Chondrocyte (in vitro differentiated cells): ENCODE results near the gene PTPN21. TPM values are rescaled to one million over a fixed set of nuclear protein-coding genes. Genes with fewer than 3 reads are reported as not detected.

ENCODE experiments used
- DNase-seq: peaks from one replicate; pipeline ENCODE4 v3.0.0; 2021; ENCODE audit warnings: mixed read lengths, low spot score
- H3K27ac Mint-ChIP-seq: one replicate; pipeline ENCODE4 v1.8.0; 2021; ENCODE audit warnings: mild to moderate bottlenecking, moderate library complexity, mixed read lengths; ENCODE audit not compliant: unreplicated experiment
- H3K27me3 Mint-ChIP-seq: 2 replicates; pipeline ENCODE4 v1.8.0; 2021; ENCODE audit warnings: low read depth, mixed read lengths
- H3K36me3 Mint-ChIP-seq: 2 replicates; pipeline ENCODE4 v1.8.0; 2021; ENCODE audit warnings: low read depth, mixed read lengths
- H3K4me1 Mint-ChIP-seq: 2 replicates; pipeline ENCODE4 v1.8.0; 2021; ENCODE audit warnings: low read depth, mild to moderate bottlenecking, mixed read lengths
- H3K4me3 Mint-ChIP-seq: one replicate; pipeline ENCODE4 v1.8.0; 2021; ENCODE audit warnings: mild to moderate bottlenecking, moderate library complexity, mixed read lengths; ENCODE audit not compliant: unreplicated experiment
- H3K9me3 Mint-ChIP-seq: 2 replicates; pipeline ENCODE4 v1.8.0; 2021; ENCODE audit warnings: low read depth, mixed read lengths
- total RNA-seq: library from RNA; stranded (reverse); gene quantifications from 3 replicates; pipeline ENCODE4 v1.2.1, GENCODE V29; 2021
- TF ChIP-seq, protein P1 (sequence below): fragments of 200-600 bp; sonication (generic); IDR thresholded peaks from 2 replicates; pipeline ENCODE4 v1.5.0; 2021; ENCODE audit warnings: antibody characterized with exemption, mild to moderate bottlenecking, moderate library complexity

Gene PTPN21
- total RNA-seq, 1 donor from 2014 or later = 40.0 TPM

DNA sequence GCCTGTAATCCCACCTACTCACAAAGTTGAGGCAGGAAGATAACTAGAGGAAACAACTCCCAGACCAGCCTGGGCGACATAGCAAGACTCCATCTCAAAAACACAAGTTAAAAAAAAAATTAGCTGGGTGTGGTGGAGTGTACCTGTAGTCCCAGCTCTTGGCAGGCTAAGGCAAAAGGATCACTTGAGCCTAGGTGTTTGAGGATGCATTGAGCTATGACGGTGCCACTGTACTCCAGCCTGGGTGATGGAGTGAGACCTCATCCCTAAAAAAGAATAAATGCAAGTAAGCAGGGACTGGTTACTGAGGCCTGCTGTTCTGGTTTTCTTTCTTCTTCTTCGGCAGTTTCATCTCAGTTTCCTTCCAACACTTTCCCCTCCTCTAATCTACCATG, 7.4 kb downstream of the PTPN21 start:
- peaks cover 29% of the 10 kb centered on the region for H3K4me1 Mint-ChIP-seq
- H3K27ac Mint-ChIP-seq = no peak overlapping the region
- TF ChIP-seq, protein P1, sequence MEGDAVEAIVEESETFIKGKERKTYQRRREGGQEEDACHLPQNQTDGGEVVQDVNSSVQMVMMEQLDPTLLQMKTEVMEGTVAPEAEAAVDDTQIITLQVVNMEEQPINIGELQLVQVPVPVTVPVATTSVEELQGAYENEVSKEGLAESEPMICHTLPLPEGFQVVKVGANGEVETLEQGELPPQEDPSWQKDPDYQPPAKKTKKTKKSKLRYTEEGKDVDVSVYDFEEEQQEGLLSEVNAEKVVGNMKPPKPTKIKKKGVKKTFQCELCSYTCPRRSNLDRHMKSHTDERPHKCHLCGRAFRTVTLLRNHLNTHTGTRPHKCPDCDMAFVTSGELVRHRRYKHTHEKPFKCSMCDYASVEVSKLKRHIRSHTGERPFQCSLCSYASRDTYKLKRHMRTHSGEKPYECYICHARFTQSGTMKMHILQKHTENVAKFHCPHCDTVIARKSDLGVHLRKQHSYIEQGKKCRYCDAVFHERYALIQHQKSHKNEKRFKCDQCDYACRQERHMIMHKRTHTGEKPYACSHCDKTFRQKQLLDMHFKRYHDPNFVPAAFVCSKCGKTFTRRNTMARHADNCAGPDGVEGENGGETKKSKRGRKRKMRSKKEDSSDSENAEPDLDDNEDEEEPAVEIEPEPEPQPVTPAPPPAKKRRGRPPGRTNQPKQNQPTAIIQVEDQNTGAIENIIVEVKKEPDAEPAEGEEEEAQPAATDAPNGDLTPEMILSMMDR = no peak
- no peaks in the 10 kb centered on the region for H3K27me3 Mint-ChIP-seq
- H3K4me3 Mint-ChIP-seq = no peak overlapping the region
- H3K9me3 Mint-ChIP-seq = no peaks in the 10 kb centered on the region
- peaks cover 15% of the 10 kb centered on the region for H3K36me3 Mint-ChIP-seq
- no peak for DNase-seq

DNA sequence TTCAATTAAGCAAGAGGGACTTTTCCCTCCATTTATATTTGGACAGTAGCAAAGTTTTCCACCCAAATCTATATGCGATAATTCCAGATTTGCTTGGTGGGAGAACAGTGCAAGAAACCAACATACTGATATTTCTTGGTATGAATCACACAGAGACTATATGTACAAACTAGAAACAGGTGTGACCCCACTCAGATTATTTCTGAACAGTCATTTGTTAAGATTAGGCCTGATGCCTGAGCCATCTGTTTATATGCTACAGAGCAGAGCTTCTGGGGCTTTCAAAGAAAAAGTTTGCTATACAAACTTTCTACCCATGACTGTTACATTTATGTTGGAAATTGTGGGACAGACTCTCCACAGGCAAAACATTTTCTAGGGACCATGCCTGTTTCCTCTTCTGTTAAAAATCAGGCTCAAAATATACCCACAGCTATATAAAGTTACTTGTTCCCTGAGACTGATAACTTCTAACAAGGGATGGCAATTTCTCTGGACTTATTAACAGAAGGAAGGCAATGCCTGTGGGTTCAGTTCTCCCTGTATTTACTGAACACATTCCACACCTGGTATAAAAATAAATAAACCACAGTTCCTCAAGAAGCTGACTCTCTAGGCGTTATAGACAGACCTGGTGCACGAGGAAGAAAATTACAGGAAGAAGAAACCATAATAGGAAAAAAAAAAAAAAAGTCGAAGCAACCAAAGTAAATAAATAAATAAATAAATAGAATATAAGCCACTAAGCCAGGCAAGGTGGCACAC, 8.0 kb downstream of the PTPN21 start:
- no peaks in the 10 kb centered on the region for H3K9me3 Mint-ChIP-seq
- H3K4me1 Mint-ChIP-seq = peaks cover 27% of the 10 kb centered on the region
- no peaks in the 10 kb centered on the region for H3K27me3 Mint-ChIP-seq
- H3K4me3 Mint-ChIP-seq = no peak overlapping the region
- H3K36me3 Mint-ChIP-seq = peaks cover 15% of the 10 kb centered on the region
- no peak for DNase-seq
- TF ChIP-seq, protein P1 = no peak
- no peak overlapping the region for H3K27ac Mint-ChIP-seq

DNA sequence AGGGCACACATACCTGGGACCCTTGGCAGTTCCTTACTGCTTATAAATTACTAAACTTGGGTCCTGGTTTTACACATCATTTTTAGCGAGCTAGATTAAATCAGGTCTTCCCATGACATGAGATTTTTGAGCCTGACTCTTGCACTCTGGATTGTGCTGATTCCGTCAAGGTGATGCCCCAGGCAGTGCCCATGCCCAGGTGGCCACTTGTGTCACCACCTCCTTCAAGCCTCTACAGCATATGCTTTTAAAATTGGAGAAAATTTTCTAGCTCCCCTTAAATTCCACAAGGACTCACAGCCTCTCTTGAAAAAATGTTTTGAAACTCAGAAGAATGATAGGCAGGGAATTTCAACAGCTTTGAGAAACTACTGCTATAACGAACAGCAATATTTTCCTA, 9.6 kb downstream of the PTPN21 start:
- TF ChIP-seq, protein P1 = no peak
- Mint-ChIP-seq H3K4me1 (peaks cover 21% of the 10 kb centered on the region), H3K36me3 (peaks cover 15% of the 10 kb centered on the region), H3K27ac (no peak overlapping the region), H3K4me3 (no peak overlapping the region), H3K9me3 (no peaks in the 10 kb centered on the region), H3K27me3 (no peaks in the 10 kb centered on the region)
- DNase-seq = no peak

GRCh38 chr14:88542857-88543795, 11.7 kb downstream of the PTPN21 start:
- no peak for DNase-seq
- peaks cover 21% of the 10 kb centered on the region for H3K4me1 Mint-ChIP-seq
- H3K9me3 Mint-ChIP-seq = no peaks in the 10 kb centered on the region
- H3K27me3 Mint-ChIP-seq = no peaks in the 10 kb centered on the region
- H3K4me3 Mint-ChIP-seq = no peak overlapping the region
- H3K27ac Mint-ChIP-seq = peak overlapping the region; percentile 38
- TF ChIP-seq, protein P1 = no peak
- peaks cover 9% of the 10 kb centered on the region for H3K36me3 Mint-ChIP-seq

DNA sequence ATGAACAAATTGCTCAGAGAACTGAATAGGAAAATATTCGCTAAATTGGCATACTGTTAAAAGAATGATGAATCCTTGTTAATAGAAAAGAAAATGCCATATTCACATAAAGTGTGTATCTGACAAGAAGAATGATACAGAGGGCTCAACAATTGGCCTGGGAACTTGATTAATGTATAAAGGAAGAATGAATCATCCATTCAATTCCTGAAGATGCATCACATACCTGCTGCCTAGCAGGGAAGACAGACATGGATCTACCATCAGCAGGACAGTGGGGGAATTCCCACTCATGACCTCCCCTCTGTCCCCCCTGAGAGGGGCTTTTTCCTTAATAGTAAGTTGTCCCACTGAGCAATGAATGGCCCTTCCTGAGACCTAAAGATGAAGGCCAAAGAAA, 13.5 kb downstream of the PTPN21 start:
- peaks cover 4% of the 10 kb centered on the region for H3K36me3 Mint-ChIP-seq
- H3K4me3 Mint-ChIP-seq = no peak overlapping the region
- TF ChIP-seq, protein P1 = no peak
- peaks cover 18% of the 10 kb centered on the region for H3K4me1 Mint-ChIP-seq
- no peaks in the 10 kb centered on the region for H3K27me3 Mint-ChIP-seq
- H3K9me3 Mint-ChIP-seq = no peaks in the 10 kb centered on the region
- H3K27ac Mint-ChIP-seq = no peak overlapping the region
- DNase-seq = no peak
